Measurements from ENCODE around the gene KLK3. TPM values are rescaled to one million over a fixed set of nuclear protein-coding genes. Genes with fewer than 3 reads are reported as not detected.
A peak's percentile ranks its signal among the peaks of the same experiment; 100 is the strongest.

Gene KLK3
- total and polyA plus RNA-seq, 2 of the 13 experiments (the other 11 are each of a cell fraction or from before 2014, with no cell fraction given), result not detected

DNA sequence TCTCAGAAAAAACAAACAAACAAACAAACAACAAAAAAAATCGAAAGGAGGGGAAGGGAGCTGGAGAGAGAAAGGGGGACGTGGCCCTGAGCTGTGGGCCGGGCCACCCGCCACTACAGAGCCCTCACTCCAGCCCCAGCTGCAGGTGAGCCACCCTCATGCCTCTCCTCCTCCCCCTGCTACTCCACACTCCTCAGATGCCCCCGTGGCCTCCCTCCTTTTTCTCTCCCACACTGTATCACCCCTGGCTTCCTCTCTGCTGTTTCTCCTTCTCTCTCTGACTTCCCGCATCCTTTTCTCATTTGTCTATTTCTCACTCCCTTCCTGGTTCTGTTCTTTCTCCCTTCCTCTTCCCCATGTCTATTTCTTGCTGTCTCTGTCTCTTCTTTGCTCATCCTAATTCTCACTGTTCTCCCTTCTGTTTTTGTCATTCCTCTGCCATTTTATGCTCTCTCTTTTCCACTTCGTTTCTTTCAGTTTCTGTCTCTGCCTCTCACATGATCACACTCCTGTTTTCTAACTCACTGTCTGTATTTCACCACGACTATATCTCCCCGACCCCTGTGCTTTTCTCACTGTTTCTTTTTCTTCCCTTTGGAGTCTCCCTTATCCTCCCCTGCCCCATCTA lies 21.2 kb downstream of the KLK3 start:
- BruUV-seq (replicated peaks), result no TSS peak
- POLR2A ChIA-PET, result no interaction called here
- Histone ChIP-seq H2AFZ (ENCODE audit: low read length) (no peak overlapping the region), H3K4me1 (ENCODE audit: insufficient read depth, low read length) (no peaks in the 10 kb centered on the region), H3K36me3 (replicated peaks in 1 of 2; ENCODE audit: control insufficient read depth in 1 of 2, insufficient read depth in 2 of 2, low read length in 2 of 2) (no peaks in the 10 kb centered on the region), H3K79me2 (ENCODE audit: insufficient read depth, low read length) (no peaks in the 10 kb centered on the region), H3K9me3 (ENCODE audit: low read length) (no peaks in the 10 kb centered on the region), H3K4me3 (replicated peaks in 1 of 3; ENCODE audit: insufficient read depth in 1 of 3, low read depth in 2 of 3, low read length in 3 of 3) (no peak overlapping the region), H3K4me2 (ENCODE audit: low read depth, low read length) (no peak overlapping the region), H3K9ac (ENCODE audit: insufficient read depth, low read depth, low read length) (no peak overlapping the region), H3K27ac (ENCODE audit: extremely low read length, insufficient read depth, low read length) (no peak overlapping the region), H3K27me3 (ENCODE audit: control insufficient read depth in 1 of 2, insufficient read depth in 2 of 2, low read length in 2 of 2) (peaks cover 7 to 32% of the 10 kb centered on the region in 2 experiments; a peak in 4 of 5 replicates), H4K20me1 (ENCODE audit: insufficient read depth, low read length) (no peaks in the 10 kb centered on the region)
- in situ Hi-C loops (cut with HindIII; ENCODE audit: extremely low pct_ligation_motif_present, low pct_unique_long_range_greater_than_20kb) (no loop called here), intact Hi-C loops (cut with micrococcal nuclease; ENCODE audit: unreplicated experiment) (no loop called here)
- WGBS (ENCODE audit: low lambda C conversion rate), result 5% methylated on average over 9 of the region's 9 CpGs
- ATAC-seq, result no peak
- no peak for FAIRE-seq
- CTCF ChIA-PET (ENCODE audit: low intra/inter-chr PET ratio, low total read pairs), result no interaction called here
- DNase-seq (ENCODE audit: low spot score), result no peak
- TF ChIP-seq ZNF629 (CRISPR knock-in tag; conservative IDR thresholded peaks at IDR 0.05), result no peak
- TF ChIP-seq ZKSCAN8 (CRISPR knock-in tag; IDR thresholded peaks at IDR 0.05; ENCODE audit: borderline replicate concordance), result no peak
- no peak for TF ChIP-seq ZNF367 (CRISPR knock-in tag; IDR thresholded peaks at IDR 0.05; ENCODE audit: borderline replicate concordance)
- no peak for TF ChIP-seq POGZ (CRISPR knock-in tag; IDR thresholded peaks at IDR 0.05)
- no peak for TF ChIP-seq ZUFSP (CRISPR knock-in tag; IDR thresholded peaks at IDR 0.05; ENCODE audit: borderline replicate concordance)
- TF ChIP-seq ZNF3 (CRISPR knock-in tag; IDR thresholded peaks at IDR 0.05), result no peak
- TF ChIP-seq ATF7 (IDR thresholded peaks at IDR 0.05), result 0 out of 2 replicates have a peak, but pooled peaks have one; percentile 8
- TF ChIP-seq ATF7 (CRISPR knock-in tag; IDR thresholded peaks at IDR 0.05), result no peak
- 0 out of 2 replicates have a peak, but pooled peaks have one; percentile 7 for TF ChIP-seq RAD51 (IDR thresholded peaks at IDR 0.05; ENCODE audit: borderline replicate concordance)
- no peak for TF ChIP-seq HNF1B (CRISPR knock-in tag; IDR thresholded peaks at IDR 0.05)
- TF ChIP-seq IKZF1 (IDR thresholded peaks at IDR 0.05), result 0 out of 2 replicates have a peak, but pooled peaks have one; percentile 48
- no peak for TF ChIP-seq ZMYM4 (CRISPR knock-in tag; IDR thresholded peaks at IDR 0.05)
- TF ChIP-seq ZBTB42 (CRISPR knock-in tag; IDR thresholded peaks at IDR 0.05), result no peak
- TF ChIP-seq SP5 (CRISPR knock-in tag; IDR thresholded peaks at IDR 0.05; ENCODE audit: borderline replicate concordance, low read depth), result no peak
- TF ChIP-seq ZFP82 (CRISPR knock-in tag; IDR thresholded peaks at IDR 0.05; ENCODE audit: borderline replicate concordance), result no peak
- TF ChIP-seq ZNF17 (CRISPR knock-in tag; IDR thresholded peaks at IDR 0.05), result no peak
- TF ChIP-seq SNRNP70 (IDR thresholded peaks at IDR 0.05; ENCODE audit: low read depth, low read length), result no peak
- TF ChIP-seq ADNP (CRISPR knock-in tag; IDR thresholded peaks at IDR 0.05), result no peak
- TF ChIP-seq, protein P1, sequence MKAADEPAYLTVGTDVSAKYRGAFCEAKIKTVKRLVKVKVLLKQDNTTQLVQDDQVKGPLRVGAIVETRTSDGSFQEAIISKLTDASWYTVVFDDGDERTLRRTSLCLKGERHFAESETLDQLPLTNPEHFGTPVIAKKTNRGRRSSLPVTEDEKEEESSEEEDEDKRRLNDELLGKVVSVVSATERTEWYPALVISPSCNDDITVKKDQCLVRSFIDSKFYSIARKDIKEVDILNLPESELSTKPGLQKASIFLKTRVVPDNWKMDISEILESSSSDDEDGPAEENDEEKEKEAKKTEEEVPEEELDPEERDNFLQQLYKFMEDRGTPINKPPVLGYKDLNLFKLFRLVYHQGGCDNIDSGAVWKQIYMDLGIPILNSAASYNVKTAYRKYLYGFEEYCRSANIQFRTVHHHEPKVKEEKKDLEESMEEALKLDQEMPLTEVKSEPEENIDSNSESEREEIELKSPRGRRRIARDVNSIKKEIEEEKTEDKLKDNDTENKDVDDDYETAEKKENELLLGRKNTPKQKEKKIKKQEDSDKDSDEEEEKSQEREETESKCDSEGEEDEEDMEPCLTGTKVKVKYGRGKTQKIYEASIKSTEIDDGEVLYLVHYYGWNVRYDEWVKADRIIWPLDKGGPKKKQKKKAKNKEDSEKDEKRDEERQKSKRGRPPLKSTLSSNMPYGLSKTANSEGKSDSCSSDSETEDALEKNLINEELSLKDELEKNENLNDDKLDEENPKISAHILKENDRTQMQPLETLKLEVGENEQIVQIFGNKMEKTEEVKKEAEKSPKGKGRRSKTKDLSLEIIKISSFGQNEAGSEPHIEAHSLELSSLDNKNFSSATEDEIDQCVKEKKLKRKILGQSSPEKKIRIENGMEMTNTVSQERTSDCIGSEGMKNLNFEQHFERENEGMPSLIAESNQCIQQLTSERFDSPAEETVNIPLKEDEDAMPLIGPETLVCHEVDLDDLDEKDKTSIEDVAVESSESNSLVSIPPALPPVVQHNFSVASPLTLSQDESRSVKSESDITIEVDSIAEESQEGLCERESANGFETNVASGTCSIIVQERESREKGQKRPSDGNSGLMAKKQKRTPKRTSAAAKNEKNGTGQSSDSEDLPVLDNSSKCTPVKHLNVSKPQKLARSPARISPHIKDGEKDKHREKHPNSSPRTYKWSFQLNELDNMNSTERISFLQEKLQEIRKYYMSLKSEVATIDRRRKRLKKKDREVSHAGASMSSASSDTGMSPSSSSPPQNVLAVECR (CRISPR knock-in tag; IDR thresholded peaks at IDR 0.05; ENCODE audit: borderline replicate concordance), result no peak
- TF ChIP-seq SMAD3 (CRISPR knock-in tag; IDR thresholded peaks at IDR 0.05), result no peak

All from HepG2 (cell line).